Left lung (tissue), 10 donors: ENCODE measurements around the gene ECHDC3. TPM values are rescaled to one million over a fixed set of nuclear protein-coding genes. Genes with fewer than 3 reads are reported as not detected.
A peak's percentile ranks its signal among the peaks of the same experiment; 100 is the strongest.
"Not testable (repeated sequence)": the region's sequence is repeated elsewhere in the genome, so short reads cannot be mapped to it uniquely, and the experiment has no call there.

Experiments
- ATAC-seq: fragments of 200-7000 bp; cut with Tn5 transposase; one replicate; pipeline ENCODE4 v1.9.1; 2020; ENCODE audit warnings: moderate library complexity
- DNase-seq, 4 donors: peaks; one replicate each; pipeline ENCODE4 v3.0.0-alpha.2; 2013 to 2020
- H3K27ac ChIP-seq, 2 donors: fragments of 200-600 bp; sonication (generic) in 1 of 2; one replicate each; pipeline versions ENCODE4 v1.5.0 to v1.8.0; 2020 to 2021
- H3K27me3 ChIP-seq, 2 donors: fragments of 200-600 bp; sonication (generic) in 1 of 2; one replicate each; pipeline versions ENCODE4 v1.5.0 to v1.8.0; 2020 to 2021
- H3K36me3 ChIP-seq, 2 donors: fragments of 200-600 bp; sonication (generic) in 1 of 2; one replicate each; pipeline versions ENCODE4 v1.5.0 to v1.8.0; 2020 to 2021
- H3K4me1 ChIP-seq, 2 donors: fragments of 200-600 bp; one replicate each; pipeline ENCODE4 v1.8.0; 2021
- H3K4me3 ChIP-seq, 2 donors: fragments of 200-600 bp; sonication (generic) in 1 of 2; one replicate each; pipeline versions ENCODE4 v1.5.0 to v1.8.0; 2020 to 2021; ENCODE audit warnings: mild to moderate bottlenecking in 1 of 2
- H3K9me3 ChIP-seq, 2 donors: fragments of 200-600 bp; sonication (generic) in 1 of 2; one replicate each; pipeline versions ENCODE4 v1.5.0 to v1.8.0; 2020 to 2021
- intact Hi-C, 2 donors: fragments of 100-400 bp; cut with DNase I; formaldehyde crosslinking; loops; one replicate each; pipeline versions ENCODE4 v1.11.2 to v1.14.2; 2022
- polyA plus RNA-seq, 6 donors: library from polyadenylated mRNA; unstranded; fragments of 120-200 nt; gene quantifications; one replicate each; pipeline ENCODE4 v1.2.1, GENCODE V29; 2013; ENCODE audit not compliant: insufficient read length in 6 of 6
- total RNA-seq, 2 donors: library from RNA; stranded (reverse); fragmentation: NEBNext Ultra II Directional; extraction: Animal tissue kit (Norgen Biotek cat#: 25700); gene quantifications; one replicate each; pipeline ENCODE4 v1.2.1, GENCODE V29; 2021
- TF ChIP-seq, protein P1 (sequence below), 2 donors: fragments of 200-600 bp; sonication (generic) in 1 of 2; IDR thresholded peaks; one replicate each; pipeline versions ENCODE4 v1.5.0 to v1.8.0; 2021; ENCODE audit warnings: antibody characterized with exemption in 2 of 2
- donor health status: DM: no; HTN: yes; CAD: no.
- donor health status: DM: no; HTN: no; CAD: no.

Gene ECHDC3
- total and polyA plus RNA-seq, 8 donors = 12.4 to 32.6 (median 14.7) TPM

DNA sequence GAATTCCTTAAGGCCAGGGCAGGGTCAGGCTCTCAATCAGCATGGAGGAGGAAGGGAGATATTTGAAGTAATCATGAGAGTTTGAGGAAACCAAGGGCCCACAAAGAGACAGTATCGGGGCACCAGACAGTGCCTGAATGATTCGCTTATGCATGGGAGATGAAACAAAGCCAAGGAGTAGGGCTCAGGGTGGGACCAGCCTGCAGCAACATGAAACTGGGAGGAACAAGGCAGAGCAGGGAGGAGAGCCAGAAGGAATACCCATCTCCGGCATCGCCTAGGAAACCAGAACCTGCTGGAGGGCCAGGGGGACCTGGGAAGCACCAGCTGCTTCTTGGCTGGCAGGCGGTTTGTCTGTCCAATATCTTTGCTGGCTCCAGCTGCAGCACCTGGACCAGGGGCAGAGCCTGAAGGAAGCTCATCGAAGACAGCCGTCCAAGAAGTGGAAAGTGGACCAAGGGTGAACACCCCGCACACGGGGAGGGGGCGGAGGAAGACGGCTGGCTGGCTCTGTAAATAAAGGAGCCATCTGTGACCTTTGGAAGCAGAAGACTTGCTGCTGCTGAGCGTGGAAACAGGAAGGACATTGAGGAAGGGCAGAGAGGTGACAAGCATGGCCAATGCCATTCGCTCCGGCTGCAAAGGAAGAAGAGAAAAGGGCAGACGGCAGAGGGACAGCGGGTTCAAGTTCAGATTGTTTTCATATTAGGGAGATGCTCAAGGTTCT is 34.4 kb upstream of the ECHDC3 start:
- DNase-seq = no peak
- Histone ChIP-seq H3K27ac (no peak overlapping the region), H3K9me3 (no peaks in the 10 kb centered on the region), H3K4me1 (peaks cover 0 to 16% of the 10 kb centered on the region in 2 donors), H3K27me3 (no peaks in the 10 kb centered on the region), H3K36me3 (no peaks in the 10 kb centered on the region), H3K4me3 (no peak overlapping the region)
- ATAC-seq = peak; percentile 34
- intact Hi-C loops = no loop called here
- TF ChIP-seq, protein P1, sequence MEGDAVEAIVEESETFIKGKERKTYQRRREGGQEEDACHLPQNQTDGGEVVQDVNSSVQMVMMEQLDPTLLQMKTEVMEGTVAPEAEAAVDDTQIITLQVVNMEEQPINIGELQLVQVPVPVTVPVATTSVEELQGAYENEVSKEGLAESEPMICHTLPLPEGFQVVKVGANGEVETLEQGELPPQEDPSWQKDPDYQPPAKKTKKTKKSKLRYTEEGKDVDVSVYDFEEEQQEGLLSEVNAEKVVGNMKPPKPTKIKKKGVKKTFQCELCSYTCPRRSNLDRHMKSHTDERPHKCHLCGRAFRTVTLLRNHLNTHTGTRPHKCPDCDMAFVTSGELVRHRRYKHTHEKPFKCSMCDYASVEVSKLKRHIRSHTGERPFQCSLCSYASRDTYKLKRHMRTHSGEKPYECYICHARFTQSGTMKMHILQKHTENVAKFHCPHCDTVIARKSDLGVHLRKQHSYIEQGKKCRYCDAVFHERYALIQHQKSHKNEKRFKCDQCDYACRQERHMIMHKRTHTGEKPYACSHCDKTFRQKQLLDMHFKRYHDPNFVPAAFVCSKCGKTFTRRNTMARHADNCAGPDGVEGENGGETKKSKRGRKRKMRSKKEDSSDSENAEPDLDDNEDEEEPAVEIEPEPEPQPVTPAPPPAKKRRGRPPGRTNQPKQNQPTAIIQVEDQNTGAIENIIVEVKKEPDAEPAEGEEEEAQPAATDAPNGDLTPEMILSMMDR (IDR thresholded peaks at IDR 0.05) = no peak

DNA sequence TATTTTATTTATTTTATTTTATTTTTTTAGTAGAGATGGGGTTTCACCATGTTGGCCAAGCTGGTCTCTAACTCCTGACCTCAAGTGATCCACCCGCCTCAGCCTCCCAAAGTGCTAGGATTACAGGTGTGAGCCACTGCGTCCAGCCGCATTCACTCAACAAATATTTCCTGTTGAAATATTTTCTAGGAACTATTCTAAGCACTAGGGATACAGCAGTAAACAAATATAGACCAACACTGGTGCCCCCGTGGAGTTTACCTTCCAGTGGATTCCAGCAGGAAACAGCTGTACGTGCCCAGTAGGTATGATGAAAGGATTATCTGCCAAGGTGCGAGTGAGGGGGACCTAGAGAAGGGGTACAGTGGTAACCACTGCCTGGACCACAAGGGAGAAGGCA is 33.4 kb upstream of the ECHDC3 start:
- ATAC-seq, H3K9me3 ChIP-seq, DNase-seq, H3K27me3 ChIP-seq, H3K27ac ChIP-seq, H3K36me3 ChIP-seq, intact Hi-C loops, H3K4me3 ChIP-seq: not testable (repeated sequence)
- peaks cover 0 to 16% of the 10 kb centered on the region in 2 donors for H3K4me1 ChIP-seq

DNA sequence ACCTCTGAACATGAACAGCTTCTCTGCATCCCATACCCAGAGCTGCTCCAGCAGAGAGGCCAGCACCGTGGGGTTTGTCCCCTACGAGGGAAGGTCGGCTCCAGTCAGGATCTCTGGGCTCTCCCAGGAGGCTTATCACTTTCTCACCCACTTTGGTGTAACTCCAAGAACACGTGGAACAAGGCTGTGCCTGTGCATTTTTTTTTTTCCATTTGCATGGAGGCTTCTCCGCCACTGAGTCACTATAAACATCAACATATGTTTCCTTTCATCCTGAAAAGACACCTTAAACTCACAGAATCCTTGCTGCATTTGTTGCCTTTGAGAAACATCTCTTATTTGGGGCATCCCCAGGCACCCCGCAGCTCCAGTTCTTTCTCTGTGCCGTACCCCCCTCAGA is 29.4 kb upstream of the ECHDC3 start:
- DNase-seq (no peak), ATAC-seq (no peak)
- Histone ChIP-seq H3K27me3 (peaks cover 0 to 14% of the 10 kb centered on the region in 2 donors), H3K36me3 (no peaks in the 10 kb centered on the region), H3K4me1 (peaks cover 0 to 13% of the 10 kb centered on the region in 2 donors), H3K9me3 (peaks cover 0 to 6% of the 10 kb centered on the region in 2 donors), H3K4me3 (no peak overlapping the region), H3K27ac (no peak overlapping the region)
- intact Hi-C loops = no loop called here
- TF ChIP-seq, protein P1 (IDR thresholded peaks at IDR 0.05) = no peak

DNA sequence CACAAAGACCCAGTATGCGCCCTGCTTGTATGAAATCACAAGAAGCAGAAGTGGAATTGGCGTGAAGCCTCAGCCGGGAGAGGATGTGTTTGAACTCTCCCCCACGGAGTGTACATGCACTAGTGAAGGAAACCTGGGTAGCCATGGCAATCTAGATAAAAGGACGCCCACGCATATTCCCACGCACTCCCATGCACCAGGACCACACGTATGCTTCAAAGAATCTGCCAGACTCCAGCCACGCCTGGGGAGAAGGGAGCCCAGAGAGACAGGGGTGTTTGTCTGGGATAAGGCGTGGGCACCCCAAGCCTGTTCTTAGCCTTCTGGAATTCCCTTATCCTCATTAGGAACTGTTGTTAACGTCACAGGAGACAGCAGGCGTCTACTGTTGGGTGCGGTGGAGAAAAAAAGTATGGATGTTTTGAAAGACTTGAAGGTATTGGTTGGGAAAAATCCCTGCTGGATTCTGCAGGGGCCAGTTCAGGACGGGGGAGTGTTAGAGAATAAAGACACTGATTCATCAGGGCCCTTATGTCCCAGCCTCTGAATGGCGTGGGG is 28.9 kb upstream of the ECHDC3 start:
- Histone ChIP-seq H3K4me3 (no peak overlapping the region), H3K4me1 (peaks cover 0 to 8% of the 10 kb centered on the region in 2 donors), H3K27me3 (peaks cover 0 to 14% of the 10 kb centered on the region in 2 donors), H3K36me3 (no peaks in the 10 kb centered on the region), H3K9me3 (peaks cover 0 to 6% of the 10 kb centered on the region in 2 donors), H3K27ac (no peak overlapping the region)
- ATAC-seq = no peak
- intact Hi-C loops = no loop called here
- TF ChIP-seq, protein P1 (IDR thresholded peaks at IDR 0.05) = no peak
- no peak for DNase-seq

DNA sequence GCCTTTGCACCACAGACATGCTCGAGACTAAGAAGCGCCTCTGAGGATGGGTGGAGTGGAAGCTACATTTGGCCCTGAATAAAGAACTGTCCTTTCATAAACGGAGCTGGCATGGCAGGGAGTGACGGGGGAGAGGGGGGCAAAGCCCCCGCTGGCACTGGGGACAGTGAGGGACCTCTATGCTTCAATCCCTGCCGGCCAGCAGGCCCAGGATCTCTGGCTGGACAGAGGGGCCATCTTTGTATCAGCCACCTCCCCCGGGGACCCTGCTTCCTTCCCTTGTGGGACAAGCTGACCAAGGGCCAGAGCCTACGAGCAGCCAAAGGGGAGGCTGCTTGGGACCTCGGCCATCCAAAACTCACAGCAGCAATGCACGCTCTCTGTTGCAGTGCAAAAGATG is 28.2 kb upstream of the ECHDC3 start:
- DNase-seq (no peak), ATAC-seq (no peak)
- H3K27ac ChIP-seq = no peak overlapping the region
- peaks cover 0 to 14% of the 10 kb centered on the region in 2 donors for H3K27me3 ChIP-seq
- H3K36me3 ChIP-seq = no peaks in the 10 kb centered on the region
- peaks cover 0 to 3% of the 10 kb centered on the region in 2 donors for H3K4me1 ChIP-seq
- H3K4me3 ChIP-seq = no peak overlapping the region
- peaks cover 0 to 6% of the 10 kb centered on the region in 2 donors for H3K9me3 ChIP-seq
- TF ChIP-seq, protein P1 (IDR thresholded peaks at IDR 0.05) = no peak
- intact Hi-C loops = no loop called here
